Ishikawa (cell line): ENCODE results near the gene PEPD.

Experiments
- CEBPB ChIP-seq: IDR thresholded peaks from 2 replicates; pipeline ENCODE4 v1.6.1; 2012
- CREB1 ChIP-seq: IDR thresholded peaks from 2 replicates; pipeline ENCODE4 v1.6.1; 2012; ENCODE audit warnings: low read depth
- EGR1 ChIP-seq: IDR thresholded peaks from 2 replicates; pipeline ENCODE4 v1.6.1; 2012
- EP300 ChIP-seq: IDR thresholded peaks from 2 replicates; pipeline ENCODE4 v1.6.1; 2012; ENCODE audit warnings: borderline replicate concordance
- MAX ChIP-seq: IDR thresholded peaks from 2 replicates; pipeline ENCODE4 v1.6.1; 2012
- NFIC ChIP-seq: IDR thresholded peaks from 2 replicates; pipeline ENCODE4 v1.6.1; 2012
- TAF1 ChIP-seq: IDR thresholded peaks from 2 replicates; pipeline ENCODE4 v1.6.1; 2012; ENCODE audit warnings: low read depth, mild to moderate bottlenecking
- YY1 ChIP-seq: IDR thresholded peaks from 2 replicates; pipeline ENCODE4 v1.6.1; 2012; ENCODE audit warnings: low read depth
- TF ChIP-seq, protein P1 (sequence below): IDR thresholded peaks from 2 replicates; pipeline ENCODE4 v1.6.1; 2012; ENCODE audit warnings: low read depth, mild to moderate bottlenecking

DNA sequence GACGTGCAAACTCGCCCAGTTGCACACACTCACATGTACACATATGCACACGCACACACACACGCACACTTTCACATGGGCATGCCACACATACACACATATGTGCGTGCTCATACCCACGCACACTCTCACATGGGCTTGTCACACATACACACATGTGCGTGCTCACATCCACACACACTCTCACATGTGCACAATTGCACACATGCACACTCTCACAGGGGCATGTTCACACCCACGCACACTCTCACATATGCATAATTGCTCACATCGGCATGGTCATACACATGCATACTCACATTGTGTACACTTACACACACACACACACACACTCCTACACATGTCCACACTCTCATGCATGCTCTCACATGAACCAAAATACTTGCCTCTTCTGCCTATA, 32.8 kb upstream of the PEPD start:
- TF ChIP-seq YY1, result no peak
- no peak for TF ChIP-seq CEBPB
- no peak for TF ChIP-seq NFIC
- TF ChIP-seq MAX, result no peak
- no peak for TF ChIP-seq CREB1
- no peak for TF ChIP-seq EP300
- TF ChIP-seq, protein P1, sequence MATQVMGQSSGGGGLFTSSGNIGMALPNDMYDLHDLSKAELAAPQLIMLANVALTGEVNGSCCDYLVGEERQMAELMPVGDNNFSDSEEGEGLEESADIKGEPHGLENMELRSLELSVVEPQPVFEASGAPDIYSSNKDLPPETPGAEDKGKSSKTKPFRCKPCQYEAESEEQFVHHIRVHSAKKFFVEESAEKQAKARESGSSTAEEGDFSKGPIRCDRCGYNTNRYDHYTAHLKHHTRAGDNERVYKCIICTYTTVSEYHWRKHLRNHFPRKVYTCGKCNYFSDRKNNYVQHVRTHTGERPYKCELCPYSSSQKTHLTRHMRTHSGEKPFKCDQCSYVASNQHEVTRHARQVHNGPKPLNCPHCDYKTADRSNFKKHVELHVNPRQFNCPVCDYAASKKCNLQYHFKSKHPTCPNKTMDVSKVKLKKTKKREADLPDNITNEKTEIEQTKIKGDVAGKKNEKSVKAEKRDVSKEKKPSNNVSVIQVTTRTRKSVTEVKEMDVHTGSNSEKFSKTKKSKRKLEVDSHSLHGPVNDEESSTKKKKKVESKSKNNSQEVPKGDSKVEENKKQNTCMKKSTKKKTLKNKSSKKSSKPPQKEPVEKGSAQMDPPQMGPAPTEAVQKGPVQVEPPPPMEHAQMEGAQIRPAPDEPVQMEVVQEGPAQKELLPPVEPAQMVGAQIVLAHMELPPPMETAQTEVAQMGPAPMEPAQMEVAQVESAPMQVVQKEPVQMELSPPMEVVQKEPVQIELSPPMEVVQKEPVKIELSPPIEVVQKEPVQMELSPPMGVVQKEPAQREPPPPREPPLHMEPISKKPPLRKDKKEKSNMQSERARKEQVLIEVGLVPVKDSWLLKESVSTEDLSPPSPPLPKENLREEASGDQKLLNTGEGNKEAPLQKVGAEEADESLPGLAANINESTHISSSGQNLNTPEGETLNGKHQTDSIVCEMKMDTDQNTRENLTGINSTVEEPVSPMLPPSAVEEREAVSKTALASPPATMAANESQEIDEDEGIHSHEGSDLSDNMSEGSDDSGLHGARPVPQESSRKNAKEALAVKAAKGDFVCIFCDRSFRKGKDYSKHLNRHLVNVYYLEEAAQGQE, result no peak
- TF ChIP-seq TAF1, result no peak
- no peak for TF ChIP-seq EGR1
